HG03064 (cell line): Measurements from ENCODE around the gene INSC.
"Not testable (repeated sequence)": the region's sequence is repeated elsewhere in the genome, so short reads cannot be mapped to it uniquely, and the experiment has no call there.

ENCODE experiments used
- ATAC-seq: cut with Tn5 transposase; IDR thresholded peaks from one replicate; pipeline ENCODE4 v1.9.1; 2021; ENCODE audit warnings: low read depth; ENCODE audit not compliant: unreplicated experiment

INSC gene

GRCh38 chr11:15114501-15115475 lies at the start of gene INSC:
Gene INSC, plus strand, starts transcription at chr11:15114923. Its CDS starts 34,252 bp downstream, at chr11:15149175.
- ATAC-seq = no peak

GRCh38 chr11:15069751-15070150 lies 45.0 kb upstream of the INSC start:
- not testable (repeated sequence) for ATAC-seq

- ATAC-seq = no peak
Measured at GRCh38 chr11:15071556-15072255, 43.0 kb upstream of the INSC start.

- no peak for ATAC-seq
Measured at GRCh38 chr11:15072551-15073143, 42.1 kb upstream of the INSC start.

GRCh38 chr11:15073361-15074205 lies 41.1 kb upstream of the INSC start, which contains the start of gene CALCB:
Gene CALCB, plus strand, starts transcription at chr11:15073593. Its CDS starts 1,126 bp downstream, at chr11:15074719.
- ATAC-seq = no peak

GRCh38 chr11:15074206-15075161 lies 40.2 kb upstream of the INSC start:
- ATAC-seq = peak; percentile 90

GRCh38 chr11:15075162-15075526 lies 39.6 kb upstream of the INSC start:
- ATAC-seq = no peak

GRCh38 chr11:15091175-15091574 lies 23.5 kb upstream of the INSC start:
- ATAC-seq = no peak

- no peak for ATAC-seq
Measured at GRCh38 chr11:15091625-15092024, 23.1 kb upstream of the INSC start.

GRCh38 chr11:15093432-15093831 lies 21.3 kb upstream of the INSC start:
- no peak for ATAC-seq

GRCh38 chr11:15095736-15096228 lies 18.9 kb upstream of the INSC start:
- no peak for ATAC-seq

- no peak for ATAC-seq
Measured at GRCh38 chr11:15097411-15097810, 17.3 kb upstream of the INSC start.

GRCh38 chr11:15099267-15099666 lies 15.5 kb upstream of the INSC start:
- no peak for ATAC-seq

GRCh38 chr11:15101072-15101709 lies 13.5 kb upstream of the INSC start:
- no peak for ATAC-seq

GRCh38 chr11:15104166-15104565 lies 10.6 kb upstream of the INSC start:
- no peak for ATAC-seq

GRCh38 chr11:15106201-15106965 lies 8.3 kb upstream of the INSC start:
- ATAC-seq = no peak

- ATAC-seq = peak; percentile 66
Measured at GRCh38 chr11:15107730-15108515, 6.8 kb upstream of the INSC start.
